Measurements from ENCODE around the gene ISCA2.

Gene ISCA2

GRCh38 chr14:74508292-74508731, 14.7 kb downstream of the ISCA2 start:
- Histone ChIP-seq H3K27ac (ENCODE audit: low read depth, low read length, poor library complexity, severe bottlenecking) (no peak overlapping the region), H3K4me2 (ENCODE audit: low read length) (no peak overlapping the region), H3K9me2 (ENCODE audit: low read depth, low read length) (no peaks in the 10 kb centered on the region), H3K4me3 (ENCODE audit: low read depth, low read length, poor library complexity, severe bottlenecking) (no peak overlapping the region), H3K36me3 (ENCODE audit: insufficient read depth, low read length) (no peaks in the 10 kb centered on the region), H3K27me3 (ENCODE audit: insufficient read depth, low read length) (no peaks in the 10 kb centered on the region), H3K79me2 (ENCODE audit: insufficient read depth, low read length) (no peaks in the 10 kb centered on the region), H3K9ac (ENCODE audit: low read length) (no peak overlapping the region), H3K4me1 (ENCODE audit: insufficient read depth, low read length, severe bottlenecking) (no peaks in the 10 kb centered on the region), H2AFZ (ENCODE audit: low read length) (no peak overlapping the region), H3F3A (ENCODE audit: insufficient read depth, low read length) (no peaks in the 10 kb centered on the region), H3K9me3 (ENCODE audit: low read length) (no peaks in the 10 kb centered on the region), H4K20me1 (ENCODE audit: insufficient read depth, low read length) (no peaks in the 10 kb centered on the region)
- TF ChIP-seq, protein P1, sequence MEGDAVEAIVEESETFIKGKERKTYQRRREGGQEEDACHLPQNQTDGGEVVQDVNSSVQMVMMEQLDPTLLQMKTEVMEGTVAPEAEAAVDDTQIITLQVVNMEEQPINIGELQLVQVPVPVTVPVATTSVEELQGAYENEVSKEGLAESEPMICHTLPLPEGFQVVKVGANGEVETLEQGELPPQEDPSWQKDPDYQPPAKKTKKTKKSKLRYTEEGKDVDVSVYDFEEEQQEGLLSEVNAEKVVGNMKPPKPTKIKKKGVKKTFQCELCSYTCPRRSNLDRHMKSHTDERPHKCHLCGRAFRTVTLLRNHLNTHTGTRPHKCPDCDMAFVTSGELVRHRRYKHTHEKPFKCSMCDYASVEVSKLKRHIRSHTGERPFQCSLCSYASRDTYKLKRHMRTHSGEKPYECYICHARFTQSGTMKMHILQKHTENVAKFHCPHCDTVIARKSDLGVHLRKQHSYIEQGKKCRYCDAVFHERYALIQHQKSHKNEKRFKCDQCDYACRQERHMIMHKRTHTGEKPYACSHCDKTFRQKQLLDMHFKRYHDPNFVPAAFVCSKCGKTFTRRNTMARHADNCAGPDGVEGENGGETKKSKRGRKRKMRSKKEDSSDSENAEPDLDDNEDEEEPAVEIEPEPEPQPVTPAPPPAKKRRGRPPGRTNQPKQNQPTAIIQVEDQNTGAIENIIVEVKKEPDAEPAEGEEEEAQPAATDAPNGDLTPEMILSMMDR (IDR thresholded peaks at IDR 0.05; ENCODE audit: low read length) = peak; percentile 13; the same call in 1 of the 2 replicates
- TF ChIP-seq EZH2 (IDR thresholded peaks at IDR 0.05; ENCODE audit: borderline replicate concordance, low read length) = no peak

- Histone ChIP-seq H3K4me2 (ENCODE audit: low read length) (no peak overlapping the region), H2AFZ (ENCODE audit: low read length) (no peak overlapping the region), H3K27me3 (ENCODE audit: insufficient read depth, low read length) (no peaks in the 10 kb centered on the region), H3K27ac (ENCODE audit: low read depth, low read length, poor library complexity, severe bottlenecking) (no peak overlapping the region), H3K9me2 (ENCODE audit: low read depth, low read length) (no peaks in the 10 kb centered on the region), H3K36me3 (ENCODE audit: insufficient read depth, low read length) (no peaks in the 10 kb centered on the region), H3F3A (ENCODE audit: insufficient read depth, low read length) (no peaks in the 10 kb centered on the region), H3K9me3 (ENCODE audit: low read length) (no peaks in the 10 kb centered on the region), H3K9ac (ENCODE audit: low read length) (no peak overlapping the region), H3K4me3 (ENCODE audit: low read depth, low read length, poor library complexity, severe bottlenecking) (no peak overlapping the region), H3K79me2 (ENCODE audit: insufficient read depth, low read length) (no peaks in the 10 kb centered on the region), H3K4me1 (ENCODE audit: insufficient read depth, low read length, severe bottlenecking) (no peaks in the 10 kb centered on the region), H4K20me1 (ENCODE audit: insufficient read depth, low read length) (no peaks in the 10 kb centered on the region)
- TF ChIP-seq, protein P1 (IDR thresholded peaks at IDR 0.05; ENCODE audit: low read length) = no peak
- no peak for TF ChIP-seq EZH2 (IDR thresholded peaks at IDR 0.05; ENCODE audit: borderline replicate concordance, low read length)
These were observed 15.4 kb downstream of the ISCA2 start for GRCh38 chr14:74508844-74509428.

DNA sequence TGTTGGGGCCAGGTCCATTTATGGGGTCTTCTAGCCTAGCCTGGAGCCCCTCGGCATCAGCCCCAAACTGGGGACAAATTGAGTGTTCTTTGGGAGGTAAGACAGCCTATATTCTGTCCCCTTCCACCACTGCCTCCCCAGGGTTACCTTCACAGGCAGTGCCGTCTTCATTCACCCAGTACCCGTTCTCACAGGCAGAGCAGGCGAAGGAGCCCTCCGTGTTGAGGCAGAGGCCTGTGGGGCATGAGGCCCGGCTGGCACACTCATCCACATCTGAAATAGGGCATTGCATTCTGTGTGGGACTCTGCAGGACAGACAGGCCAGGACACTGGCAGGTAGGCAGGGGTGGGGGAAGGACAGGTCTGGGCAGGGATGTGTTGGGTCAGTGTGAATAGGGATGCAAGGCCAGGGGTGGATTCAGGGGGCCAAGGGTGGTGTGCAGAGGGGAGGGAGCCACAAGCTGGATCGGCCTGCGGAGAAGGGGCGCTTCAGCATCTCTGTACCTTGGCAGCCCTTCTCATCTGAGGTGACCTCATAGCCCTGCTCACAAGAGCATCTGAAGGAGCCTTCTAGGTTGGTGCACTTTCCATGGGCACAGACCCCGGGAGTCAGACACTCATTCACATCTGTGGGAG, 16.1 kb downstream of the ISCA2 start:
- Histone ChIP-seq H3K27me3 (ENCODE audit: insufficient read depth, low read length) (no peaks in the 10 kb centered on the region), H3K4me3 (ENCODE audit: low read depth, low read length, poor library complexity, severe bottlenecking) (no peak overlapping the region), H3K27ac (ENCODE audit: low read depth, low read length, poor library complexity, severe bottlenecking) (no peak overlapping the region), H3K9me3 (ENCODE audit: low read length) (no peaks in the 10 kb centered on the region), H3F3A (ENCODE audit: insufficient read depth, low read length) (no peaks in the 10 kb centered on the region), H3K4me1 (ENCODE audit: insufficient read depth, low read length, severe bottlenecking) (no peaks in the 10 kb centered on the region), H3K4me2 (ENCODE audit: low read length) (no peak overlapping the region), H4K20me1 (ENCODE audit: insufficient read depth, low read length) (no peaks in the 10 kb centered on the region), H3K79me2 (ENCODE audit: insufficient read depth, low read length) (no peaks in the 10 kb centered on the region), H2AFZ (ENCODE audit: low read length) (no peak overlapping the region), H3K9me2 (ENCODE audit: low read depth, low read length) (no peaks in the 10 kb centered on the region), H3K36me3 (ENCODE audit: insufficient read depth, low read length) (no peaks in the 10 kb centered on the region), H3K9ac (ENCODE audit: low read length) (no peak overlapping the region)
- no peak for TF ChIP-seq EZH2 (IDR thresholded peaks at IDR 0.05; ENCODE audit: borderline replicate concordance, low read length)
- TF ChIP-seq, protein P1 (IDR thresholded peaks at IDR 0.05; ENCODE audit: low read length) = no peak
